MM.1S (cell line): ENCODE data around the gene CCDC13.
A peak's percentile ranks its signal among the peaks of the same experiment; 100 is the strongest.

Source experiments
- DNase-seq: peaks from one replicate; pipeline ENCODE4 v3.0.0-alpha.2; 2015
- H2AFZ ChIP-seq: fragments of 300-600 bp; sonication (generic); 2 replicates; pipeline ENCODE4 v1.6.0; 2016; ENCODE audit warnings: antibody characterized with exemption, low read length
- H3F3A ChIP-seq: fragments of 300-600 bp; sonication (generic); 2 replicates; pipeline ENCODE4 v1.6.1; 2016; ENCODE audit warnings: mild to moderate bottlenecking, antibody characterized with exemption, low read length, moderate library complexity, mixed read lengths; ENCODE audit not compliant: insufficient read depth
- H3K27ac ChIP-seq: fragments of 300-600 bp; sonication (generic); 2 replicates; pipeline ENCODE4 v1.5.1; 2016; ENCODE audit warnings: mild to moderate bottlenecking, low read length
- H3K27me3 ChIP-seq: fragments of 300-600 bp; sonication (generic); replicated peaks from 2 replicates; pipeline ENCODE4 v1.6.0; 2016; ENCODE audit warnings: low read length; ENCODE audit not compliant: insufficient read depth
- H3K36me3 ChIP-seq: fragments of 300-600 bp; sonication (generic); replicated peaks from 2 replicates; pipeline ENCODE4 v1.6.1; 2016; ENCODE audit warnings: mild to moderate bottlenecking, low read length, mixed read lengths; ENCODE audit not compliant: insufficient read depth
- H3K4me1 ChIP-seq: fragments of 300-600 bp; sonication (generic); 2 replicates; pipeline ENCODE4 v1.6.1; 2016; ENCODE audit warnings: low read length, mixed read lengths
- H3K4me2 ChIP-seq: fragments of 300-600 bp; sonication (generic); 2 replicates; pipeline ENCODE4 v1.6.0; 2016; ENCODE audit warnings: low read depth, low read length
- H3K4me3 ChIP-seq: fragments of 300-600 bp; sonication (generic); 2 replicates; pipeline ENCODE4 v1.5.1; 2016; ENCODE audit warnings: low read length, mixed read lengths
- H3K79me2 ChIP-seq: fragments of 300-600 bp; sonication (generic); 2 replicates; pipeline ENCODE4 v1.6.1; 2016; ENCODE audit warnings: mixed run types, low read length, mixed read lengths
- H3K9ac ChIP-seq: fragments of 300-600 bp; sonication (generic); 2 replicates; pipeline ENCODE4 v1.6.1; 2016; ENCODE audit warnings: low read length, mixed read lengths
- H3K9me2 ChIP-seq: fragments of 300-600 bp; sonication (generic); replicated peaks from 2 replicates; pipeline ENCODE4 v1.6.1; 2016; ENCODE audit warnings: mild to moderate bottlenecking, low read length, mixed read lengths; ENCODE audit not compliant: insufficient read depth
- H3K9me3 ChIP-seq: fragments of 300-600 bp; sonication (generic); replicated peaks from 2 replicates; pipeline ENCODE4 v1.6.1; 2016; ENCODE audit warnings: mild to moderate bottlenecking, low read length, mixed read lengths; ENCODE audit not compliant: insufficient read depth
- H4K20me1 ChIP-seq: fragments of 300-600 bp; sonication (generic); 2 replicates; pipeline ENCODE4 v1.6.1; 2016; ENCODE audit warnings: mild to moderate bottlenecking, low read length, moderate library complexity, mixed read lengths; ENCODE audit not compliant: insufficient read depth
- CTCF ChIP-seq: fragments of 300-600 bp; sonication (generic); IDR thresholded peaks from 2 replicates; pipeline ENCODE4 v1.5.1; 2016; ENCODE audit warnings: antibody characterized with exemption, low read length, mixed read lengths
- EZH2 ChIP-seq: fragments of 300-600 bp; sonication (generic); optimal IDR thresholded peaks from 2 replicates; pipeline ENCODE3; 2017; ENCODE audit warnings: low read depth, mild to moderate bottlenecking, antibody characterized with exemption, low read length, mixed read lengths
- EZH2phosphoT487 ChIP-seq: fragments of 300-600 bp; sonication (generic); IDR thresholded peaks from 2 replicates; pipeline ENCODE4 v1.6.1; 2018; ENCODE audit warnings: antibody characterized with exemption, low read length

Gene CCDC13

GRCh38 chr3:42804106-42804830 is 31.2 kb upstream of the CCDC13 start, which contains the start of gene HIGD1A:
Gene HIGD1A, minus strand, starts transcription at chr3:42804490. Its CDS starts 10,237 bp downstream, at chr3:42794253.
- peak within 1 kb of the TSS; percentile 81 for H3K27ac ChIP-seq
- no peaks in the 10 kb centered on the region for H4K20me1 ChIP-seq
- H2AFZ ChIP-seq = peak within 1 kb of the TSS; percentile 99
- peak within 1 kb of the TSS; percentile 64 for H3K4me2 ChIP-seq
- H3K4me3 ChIP-seq = peak within 1 kb of the TSS; percentile 89
- peaks cover 6% of the 10 kb centered on the region for H3F3A ChIP-seq
- peaks cover 8% of the 10 kb centered on the region; the same call in 1 of the 2 replicates for H3K4me1 ChIP-seq
- H3K27me3 ChIP-seq = no peaks in the 10 kb centered on the region
- H3K79me2 ChIP-seq = peaks cover 46% of the 10 kb centered on the region
- H3K36me3 ChIP-seq = no peaks in the 10 kb centered on the region
- H3K9me2 ChIP-seq = no peaks in the 10 kb centered on the region
- TF ChIP-seq EZH2 (no peak), CTCF (no peak), EZH2phosphoT487 (no peak)
- H3K9ac ChIP-seq = peak within 1 kb of the TSS; percentile 85
- peak; percentile 96 for DNase-seq
- H3K9me3 ChIP-seq = no peaks in the 10 kb centered on the region

- Histone ChIP-seq H3K36me3 (no peaks in the 10 kb centered on the region), H3K27me3 (no peaks in the 10 kb centered on the region), H3K4me3 (peak overlapping the region; percentile 89), H4K20me1 (no peaks in the 10 kb centered on the region), H3F3A (peaks cover 6% of the 10 kb centered on the region), H3K9ac (peak overlapping the region; percentile 85), H2AFZ (peak overlapping the region; percentile 74), H3K9me3 (no peaks in the 10 kb centered on the region), H3K4me1 (peaks cover 8% of the 10 kb centered on the region; the same call in 1 of the 2 replicates), H3K4me2 (peak overlapping the region; percentile 64), H3K79me2 (peaks cover 47% of the 10 kb centered on the region), H3K27ac (peak overlapping the region; percentile 81), H3K9me2 (no peaks in the 10 kb centered on the region)
- peak; percentile 43 for DNase-seq
- TF ChIP-seq EZH2phosphoT487 = no peak
Observed at GRCh38 chr3:42803414-42804105, 30.5 kb upstream of the CCDC13 start.

- H3K9ac ChIP-seq = peak overlapping the region; percentile 85; the same call in 1 of the 2 replicates
- peaks cover 47% of the 10 kb centered on the region for H3K79me2 ChIP-seq
- no peaks in the 10 kb centered on the region for H3K27me3 ChIP-seq
- no peak overlapping the region for H2AFZ ChIP-seq
- TF ChIP-seq CTCF (no peak), EZH2 (no peak)
- peaks cover 6% of the 10 kb centered on the region for H3F3A ChIP-seq
- peak overlapping the region; percentile 89 for H3K4me3 ChIP-seq
- no peaks in the 10 kb centered on the region for H3K9me2 ChIP-seq
- H3K9me3 ChIP-seq = no peaks in the 10 kb centered on the region
- H3K4me1 ChIP-seq = peaks cover 8% of the 10 kb centered on the region; the same call in 1 of the 2 replicates
- H3K27ac ChIP-seq = no peak overlapping the region
- no peak for DNase-seq
- H3K36me3 ChIP-seq = no peaks in the 10 kb centered on the region
- H3K4me2 ChIP-seq = peak overlapping the region; percentile 64
- no peaks in the 10 kb centered on the region for H4K20me1 ChIP-seq
Observed at GRCh38 chr3:42802876-42803413, 29.9 kb upstream of the CCDC13 start.
